Activated CD8-positive, alpha-beta memory T cell treated with anti-CD3 and anti-CD28 coated beads for 36 hours (primary cell): Measurements from ENCODE around the gene DAAM1. TPM values are rescaled to one million over a fixed set of nuclear protein-coding genes. Genes with fewer than 3 reads are reported as not detected.

Source experiments
- CTCF ChIA-PET: fragments of 350-600 bp; sonication (Branson Sonifier 250); formaldehyde crosslinking; loops from one replicate; lab custom pipeline; 2021; ENCODE audit warnings: antibody characterized with exemption; lab: Charles Lee
- POLR2A ChIA-PET: fragments of 350-600 bp; sonication (Branson Sonifier 250); formaldehyde crosslinking; loops from one replicate; lab custom pipeline; 2021; ENCODE audit warnings: antibody characterized with exemption; lab: Charles Lee
- total RNA-seq, 2 experiments: library from RNA; stranded (reverse); gene quantifications; one replicate each; pipeline ENCODE4 v1.2.3, GENCODE V29; 2021

DAAM1 gene
- total RNA-seq, 2 experiments from 2014 or later: 9.4 to 9.7 TPM

DNA sequence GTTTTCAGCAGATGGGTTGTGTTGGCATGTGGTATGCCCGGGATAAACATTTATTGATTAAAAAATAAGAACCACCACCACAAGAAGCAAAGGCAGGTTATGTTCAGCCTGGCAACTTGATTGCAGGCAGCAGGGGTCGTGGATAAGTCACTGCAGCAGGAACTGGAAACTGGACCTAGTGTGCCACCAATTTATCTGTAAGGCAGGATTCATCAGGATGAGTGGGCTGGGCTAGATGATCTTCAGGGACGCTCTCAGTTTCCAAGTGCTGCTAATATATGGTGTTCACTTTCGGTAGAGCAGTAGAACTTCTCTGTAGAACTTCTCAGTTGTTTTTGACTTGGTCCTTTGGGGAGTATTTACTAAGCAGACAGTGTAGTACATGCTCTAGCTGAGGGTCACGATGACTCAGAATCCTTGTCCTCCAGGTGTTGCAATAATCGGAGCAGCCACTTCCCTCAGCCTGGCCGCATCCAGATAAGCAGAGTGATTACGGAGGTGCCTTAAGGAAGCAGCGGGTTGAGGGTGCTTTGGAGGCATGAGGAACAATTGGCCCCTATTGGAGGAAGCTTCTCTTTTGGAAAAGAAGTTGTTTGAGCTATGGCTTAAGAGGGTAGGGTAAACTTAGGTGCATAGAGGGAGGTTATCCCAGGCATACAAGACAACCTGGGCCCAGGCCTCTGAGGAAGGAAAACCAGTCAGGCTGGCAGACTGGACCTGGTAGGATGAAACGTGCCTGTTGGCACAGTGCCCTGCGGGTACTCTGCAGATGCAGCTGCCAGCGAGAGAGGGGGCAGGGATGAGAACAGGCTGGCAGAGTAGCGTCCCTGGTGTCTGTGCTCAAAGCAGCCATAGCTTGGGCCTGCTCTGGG is 172.7 kb downstream of the DAAM1 start:
- ChIA-PET POLR2A (no interaction called here), CTCF (no interaction called here)

DNA sequence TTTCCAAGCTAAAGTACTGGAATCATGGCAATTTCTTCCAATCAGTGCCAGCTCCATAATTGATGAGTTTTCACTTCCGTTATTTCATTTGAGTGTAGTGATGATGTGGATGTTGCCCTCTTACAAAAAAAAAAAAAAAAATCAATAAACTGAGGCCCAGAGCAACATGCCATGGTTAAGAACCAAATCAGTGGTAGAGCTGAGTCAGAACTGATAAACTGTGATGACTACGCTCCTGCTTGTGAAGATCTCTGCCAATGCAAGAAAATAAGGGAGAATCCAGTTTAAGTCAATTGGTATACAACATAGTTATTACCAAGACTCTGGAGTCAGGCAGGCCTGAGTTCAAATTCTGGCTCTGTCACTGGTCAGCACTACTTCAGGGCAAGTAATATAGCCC is 174.0 kb downstream of the DAAM1 start:
- CTCF ChIA-PET: no interaction called here
- POLR2A ChIA-PET: no interaction called here

DNA sequence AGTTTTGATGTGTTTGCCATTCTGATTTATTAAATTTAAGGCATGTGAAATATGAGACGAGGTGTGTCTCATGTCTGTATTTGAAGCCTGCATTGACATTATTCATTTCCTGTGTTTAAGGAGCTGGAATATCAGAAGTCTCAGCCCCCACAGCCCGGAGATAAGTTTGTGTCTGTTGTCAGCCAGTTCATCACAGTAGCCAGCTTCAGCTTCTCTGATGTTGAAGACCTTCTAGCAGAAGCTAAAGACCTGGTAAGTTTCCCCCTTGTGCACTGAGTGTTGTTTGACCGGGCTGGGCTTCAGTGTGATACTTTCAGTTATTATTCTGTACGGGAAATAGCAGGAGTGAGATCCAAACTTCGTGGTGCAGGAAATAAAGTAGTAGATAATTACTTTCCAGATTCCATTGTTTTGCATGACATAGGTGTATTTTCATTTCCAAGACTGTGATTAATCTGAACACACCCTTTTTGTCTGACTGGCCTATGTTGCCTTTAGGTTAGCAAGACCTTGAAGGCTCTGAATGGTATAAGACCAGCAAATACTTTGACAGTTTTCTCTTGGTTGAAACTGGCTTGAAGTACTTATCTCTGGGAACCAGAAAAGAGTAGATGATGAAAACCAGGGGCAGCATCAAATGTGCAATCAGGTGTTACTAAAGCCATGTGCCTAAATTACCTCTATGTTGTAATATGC is 175.2 kb downstream of the DAAM1 start:
- CTCF ChIA-PET: no interaction called here
- POLR2A ChIA-PET: no interaction called here

DNA sequence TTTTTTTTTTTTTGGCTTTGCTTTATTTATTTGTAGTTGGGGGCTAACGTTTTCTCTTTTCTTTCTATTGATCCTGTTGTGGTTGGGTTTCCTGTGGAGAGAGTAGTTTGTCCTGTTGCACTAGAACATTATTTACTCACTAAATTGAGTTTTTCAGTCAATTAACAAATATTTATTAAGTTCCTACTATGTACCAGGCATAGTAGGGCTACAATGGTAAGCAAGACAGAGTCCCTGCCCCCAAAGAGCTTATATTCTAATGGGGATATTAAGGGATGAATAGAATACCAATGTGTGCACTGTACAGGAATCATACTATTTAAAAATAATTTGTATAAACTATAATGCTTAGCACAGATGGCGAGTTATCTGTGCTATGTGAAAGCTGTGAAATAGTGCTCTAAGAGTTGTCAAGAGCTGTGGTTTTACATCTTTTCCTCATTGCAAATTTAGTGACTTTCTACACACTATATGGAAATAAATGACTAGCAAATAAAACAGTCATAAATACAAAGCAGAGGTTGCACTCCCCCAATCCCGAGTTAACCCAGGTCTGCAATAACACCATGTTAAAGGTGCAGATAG is 181.8 kb downstream of the DAAM1 start:
- ChIA-PET CTCF (interaction anchor here (0.7 kb wide), 1 partner anchor 8 kb away, joined by 3 read pairs; no protein-coding TSS in a partner anchor), POLR2A (no interaction called here)

DNA sequence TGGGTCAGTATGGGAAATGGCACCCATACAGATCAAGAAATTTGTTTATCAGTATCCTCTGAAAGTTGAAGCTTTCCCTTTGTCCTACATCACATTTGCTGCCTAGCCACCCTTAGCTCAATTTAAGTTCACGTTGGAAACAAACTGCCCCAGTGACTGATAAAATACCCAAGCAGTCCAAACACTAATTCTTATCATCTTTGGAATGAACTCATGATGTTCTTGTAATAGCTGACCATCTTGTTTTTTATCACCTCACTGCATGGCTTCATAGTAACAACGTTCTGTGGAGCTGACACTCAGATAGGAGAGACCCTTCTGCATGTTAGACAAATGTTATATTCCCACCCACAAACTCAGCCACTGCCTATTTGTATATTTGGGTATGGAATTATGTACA is 183.3 kb downstream of the DAAM1 start:
- ChIA-PET POLR2A (no interaction called here), CTCF (no interaction called here)

DNA sequence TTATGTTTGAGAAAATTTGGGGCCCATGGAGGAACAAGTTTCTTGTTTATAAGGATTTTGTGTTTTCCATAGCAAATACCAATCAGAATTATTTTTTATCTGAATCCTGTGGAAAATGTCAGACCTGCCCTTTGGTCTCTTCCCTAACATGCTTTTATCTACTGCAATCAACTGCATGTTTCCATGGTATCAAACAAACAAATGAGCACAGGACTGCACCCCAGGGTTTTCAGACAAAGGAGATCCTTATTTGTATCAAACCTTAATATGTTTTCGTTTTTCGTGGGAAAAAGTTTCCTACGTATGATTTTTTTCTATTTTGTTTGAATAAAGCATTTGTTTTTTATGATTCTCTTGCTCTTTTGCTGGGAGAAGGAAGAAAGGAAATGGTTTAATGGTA is 185.6 kb downstream of the DAAM1 start:
- ChIA-PET CTCF (no interaction called here), POLR2A (no interaction called here)

DNA sequence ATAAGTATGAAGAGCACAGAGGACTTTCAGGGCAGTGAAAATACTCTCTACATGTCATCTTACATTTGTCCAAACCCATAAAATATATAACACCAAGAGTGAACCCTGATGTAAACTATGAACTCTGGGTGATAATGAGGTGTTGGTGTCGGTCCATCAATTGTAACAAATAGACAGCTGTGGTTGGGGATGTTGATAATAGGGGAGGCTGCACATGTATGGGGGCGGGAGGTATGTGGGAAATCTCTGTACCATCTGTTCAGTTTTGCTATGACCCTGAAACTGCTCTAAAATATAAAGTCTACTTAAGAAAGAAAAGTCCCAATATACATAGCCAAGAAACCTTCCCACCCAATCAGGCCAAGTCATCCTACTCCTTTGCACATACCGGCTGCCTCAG is 188.2 kb downstream of the DAAM1 start:
- ChIA-PET POLR2A (no interaction called here), CTCF (no interaction called here)

DNA sequence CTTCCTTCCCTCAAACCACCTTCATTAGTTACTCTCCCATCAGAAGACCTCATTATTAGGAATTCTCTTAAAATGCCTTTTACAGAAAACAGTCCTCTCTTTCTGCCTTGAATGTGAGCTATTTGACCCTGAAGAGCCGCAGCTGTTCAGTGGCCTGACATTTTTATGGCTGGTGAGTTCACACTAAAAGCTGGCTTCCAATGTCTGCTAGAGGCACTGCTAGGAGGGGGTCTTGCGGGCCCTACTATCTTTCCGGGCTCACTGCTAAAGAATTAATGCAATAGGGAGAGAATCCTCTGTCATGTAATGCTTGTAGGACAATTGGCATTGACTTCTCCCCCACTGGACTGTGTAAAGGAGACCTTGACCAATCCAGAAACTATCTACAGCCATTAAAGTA is 189.0 kb downstream of the DAAM1 start:
- CTCF ChIA-PET: no interaction called here
- POLR2A ChIA-PET: no interaction called here

DNA sequence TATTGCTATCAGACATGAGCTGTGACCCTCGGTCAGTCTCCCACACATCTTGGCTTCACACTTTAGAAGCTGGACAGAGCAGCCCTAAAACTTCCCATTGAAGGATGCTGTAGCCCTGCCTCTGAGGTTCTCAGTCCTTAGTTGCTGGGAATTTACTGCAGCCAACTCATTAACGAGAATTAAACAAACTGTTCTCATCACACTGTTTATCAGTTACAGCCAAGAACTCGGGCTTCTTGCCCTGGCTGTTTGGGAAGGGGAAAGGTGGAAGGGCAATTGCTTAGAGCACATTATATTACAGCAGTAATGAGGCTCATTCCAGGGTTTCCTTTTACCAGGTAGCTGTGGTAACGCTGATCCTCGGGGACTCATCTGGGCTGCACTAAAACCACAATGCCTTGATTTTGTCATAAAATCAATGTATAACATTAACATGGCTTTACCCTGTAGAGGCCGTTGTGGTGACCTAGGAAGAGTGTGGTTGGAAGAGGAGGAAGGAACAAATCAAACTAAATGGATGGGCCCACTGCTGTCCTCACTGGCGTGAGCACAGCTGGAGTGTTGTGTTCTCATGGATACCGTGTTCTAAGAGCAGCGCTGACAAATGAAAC is 189.6 kb downstream of the DAAM1 start:
- ChIA-PET CTCF (interaction anchor here (0.5 kb wide), 1 partner anchor 8 kb away, joined by 3 read pairs; no protein-coding TSS in a partner anchor), POLR2A (no interaction called here)

DNA sequence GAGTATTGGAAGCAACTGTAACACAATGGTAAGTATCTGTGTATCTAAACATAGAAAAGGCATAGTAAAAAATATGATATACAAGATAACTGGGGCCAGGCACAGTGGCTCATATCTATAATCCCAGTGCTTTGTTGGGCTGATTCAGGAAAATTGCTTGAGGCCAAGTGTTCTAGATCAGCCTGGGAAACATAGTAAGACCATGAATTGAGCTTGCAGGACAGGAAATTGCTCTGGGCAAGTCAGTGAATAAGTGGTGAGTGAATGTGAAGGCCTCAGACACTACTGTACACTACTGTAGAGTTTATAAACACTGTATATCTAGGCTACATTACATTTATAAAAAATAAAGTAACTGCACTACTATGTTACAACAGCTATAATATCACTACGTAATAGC is 201.5 kb downstream of the DAAM1 start:
- ChIA-PET POLR2A (no interaction called here), CTCF (no interaction called here)

DNA sequence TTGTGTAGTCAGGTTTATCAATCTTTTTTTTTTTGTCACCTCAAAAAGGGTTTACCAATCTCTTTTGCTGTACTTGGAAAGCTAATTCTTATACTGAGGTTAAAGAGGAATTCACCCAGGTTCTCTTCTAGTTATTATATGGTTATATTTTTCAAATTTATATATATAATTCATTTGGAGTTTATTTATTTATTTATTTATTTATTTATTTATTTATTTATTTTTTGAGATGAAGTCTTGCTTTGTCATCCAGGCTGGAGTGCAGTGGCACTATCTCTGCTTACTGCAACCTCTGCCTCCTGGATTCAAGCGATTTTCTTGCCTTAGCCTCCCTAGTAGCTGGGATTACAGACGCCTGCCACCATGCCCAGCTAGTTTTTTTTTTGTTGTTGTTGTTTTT is 202.9 kb downstream of the DAAM1 start:
- POLR2A ChIA-PET: no interaction called here
- CTCF ChIA-PET: no interaction called here

DNA sequence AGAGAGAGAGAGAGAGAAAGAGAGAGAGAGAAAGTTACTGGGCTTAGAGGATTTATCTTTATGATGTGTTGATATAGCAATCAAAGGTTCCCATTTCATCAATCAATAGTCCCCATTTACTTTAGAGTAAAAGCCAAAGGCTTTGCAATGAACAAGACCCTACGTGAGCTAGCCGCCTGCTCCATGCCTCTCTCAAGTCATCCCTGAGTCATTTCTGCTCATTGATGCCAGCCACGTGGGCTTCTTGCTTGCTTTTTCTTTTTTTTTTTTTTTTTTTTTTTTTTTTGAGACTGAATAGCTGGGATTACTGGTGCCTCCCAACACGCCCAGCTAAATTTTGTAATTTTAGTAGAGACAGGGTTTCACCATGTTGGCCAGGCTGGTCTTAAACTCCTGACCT is 205.8 kb downstream of the DAAM1 start:
- ChIA-PET POLR2A (interaction anchor here (0.6 kb wide), 1 partner anchor 112 kb away, joined by 3 read pairs; no protein-coding TSS in a partner anchor), CTCF (no interaction called here)

DNA sequence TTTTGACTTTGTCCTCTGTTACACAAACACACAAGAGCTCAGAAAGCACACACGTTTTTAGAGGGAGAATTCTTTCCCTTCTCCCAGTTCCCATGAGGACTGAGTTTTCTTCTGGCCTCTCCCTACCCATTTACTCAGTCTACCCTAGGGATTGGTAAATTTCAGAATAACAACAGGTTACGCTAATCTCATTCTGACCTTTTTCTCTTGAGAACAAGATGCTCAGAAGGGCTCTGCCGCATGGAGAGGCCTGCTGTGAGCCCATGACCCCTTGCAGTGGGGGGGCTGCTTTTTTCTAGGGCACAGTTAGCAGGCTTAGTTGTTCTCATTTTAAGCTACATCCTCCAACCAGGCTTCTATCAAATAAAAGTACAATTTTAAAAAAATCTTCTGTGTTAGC is 207.2 kb downstream of the DAAM1 start:
- ChIA-PET POLR2A (no interaction called here), CTCF (no interaction called here)

DNA sequence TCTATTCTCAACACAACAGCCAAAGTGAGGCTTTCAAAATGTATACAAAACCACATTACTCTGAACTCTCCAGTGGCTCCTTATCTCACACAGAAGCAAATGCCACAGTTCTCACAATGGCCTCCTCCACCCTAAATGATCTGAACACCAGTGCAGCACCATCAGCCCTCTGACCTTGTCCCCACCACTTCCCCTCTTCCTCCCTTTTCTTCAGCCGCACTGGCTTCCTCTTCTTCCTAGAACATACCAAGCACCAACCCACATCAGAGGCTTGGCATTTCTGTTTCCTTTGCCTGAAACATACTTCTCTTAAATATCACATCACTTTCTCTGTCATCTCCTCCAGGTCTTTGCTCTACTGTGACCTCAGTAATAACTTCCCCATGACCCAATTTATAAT is 210.4 kb downstream of the DAAM1 start:
- ChIA-PET CTCF (no interaction called here), POLR2A (no interaction called here)

DNA sequence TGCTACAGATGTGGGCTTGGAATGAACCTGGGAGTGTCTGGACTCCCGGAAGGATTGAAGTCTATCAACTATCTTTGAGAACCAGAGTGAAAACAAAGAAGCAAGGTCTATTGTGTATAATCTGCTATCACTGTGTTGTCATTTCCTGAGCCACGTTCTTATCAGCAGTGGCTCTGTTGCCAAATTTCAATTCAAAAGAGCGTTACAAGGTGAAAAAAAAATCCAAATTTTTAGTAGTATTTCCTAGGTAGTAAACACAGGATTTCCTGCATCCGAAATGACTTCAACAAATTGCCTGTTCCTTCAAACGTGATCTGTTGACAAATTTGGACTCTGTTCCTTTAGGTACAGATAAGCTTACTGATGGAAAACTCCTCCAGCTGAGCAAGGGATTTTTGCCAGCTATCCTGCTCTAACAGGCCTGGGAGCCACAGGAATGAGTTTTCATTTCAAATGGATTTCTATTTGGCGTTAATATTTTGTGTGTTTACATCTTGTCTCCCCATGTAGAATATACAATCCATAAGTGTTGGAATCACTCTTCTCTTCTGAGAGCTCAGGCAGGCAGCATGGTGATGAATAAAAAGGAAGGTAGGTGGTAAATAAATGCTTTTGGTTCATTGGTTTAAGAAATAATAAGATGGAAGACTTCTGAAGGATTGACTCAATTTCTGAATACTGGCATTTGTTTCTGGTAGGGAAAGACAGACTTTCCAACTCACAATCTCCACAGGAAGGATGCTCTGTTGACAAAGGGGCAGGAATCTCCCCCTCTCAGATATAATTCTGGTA is 218.2 kb downstream of the DAAM1 start:
- POLR2A ChIA-PET: no interaction called here
- CTCF ChIA-PET: interaction anchor here (0.6 kb wide), 1 partner anchor 204 kb away, joined by 3 read pairs; no protein-coding TSS in a partner anchor

DNA sequence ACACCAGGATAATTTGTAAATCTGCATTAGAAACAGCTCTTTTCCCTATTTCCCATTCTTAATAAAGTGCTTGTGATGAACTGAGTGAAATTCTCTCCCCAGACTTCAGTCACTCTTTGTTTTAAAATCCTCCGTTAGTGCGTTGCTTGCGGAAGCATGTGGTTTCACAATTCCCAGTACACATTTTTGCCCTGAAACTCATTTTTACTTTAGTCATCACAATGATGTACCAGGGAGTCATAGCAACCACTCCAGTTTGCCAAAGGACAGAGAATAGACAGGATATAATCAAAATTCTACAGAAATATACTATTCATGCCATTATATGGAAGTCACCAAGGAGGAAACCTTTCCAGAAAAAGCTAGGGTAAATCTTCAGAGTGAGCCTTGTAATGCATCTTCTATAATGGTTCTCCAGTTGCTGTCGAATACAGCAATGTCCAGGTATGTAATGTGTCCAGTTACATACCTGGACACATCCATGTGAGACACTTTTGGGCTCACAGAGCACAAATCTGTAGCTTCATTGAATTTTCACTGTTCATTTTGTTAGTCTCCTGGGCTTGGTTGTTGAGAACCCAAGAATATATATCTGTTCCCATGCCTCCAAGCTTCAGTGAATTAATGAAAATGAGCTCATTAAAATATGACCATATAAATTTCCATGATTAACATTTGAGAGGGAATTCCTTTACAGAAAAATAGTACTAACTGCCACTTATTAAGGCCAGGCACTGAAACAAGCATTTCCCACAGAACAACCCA is 219.0 kb downstream of the DAAM1 start:
- CTCF ChIA-PET: no interaction called here
- POLR2A ChIA-PET: no interaction called here

DNA sequence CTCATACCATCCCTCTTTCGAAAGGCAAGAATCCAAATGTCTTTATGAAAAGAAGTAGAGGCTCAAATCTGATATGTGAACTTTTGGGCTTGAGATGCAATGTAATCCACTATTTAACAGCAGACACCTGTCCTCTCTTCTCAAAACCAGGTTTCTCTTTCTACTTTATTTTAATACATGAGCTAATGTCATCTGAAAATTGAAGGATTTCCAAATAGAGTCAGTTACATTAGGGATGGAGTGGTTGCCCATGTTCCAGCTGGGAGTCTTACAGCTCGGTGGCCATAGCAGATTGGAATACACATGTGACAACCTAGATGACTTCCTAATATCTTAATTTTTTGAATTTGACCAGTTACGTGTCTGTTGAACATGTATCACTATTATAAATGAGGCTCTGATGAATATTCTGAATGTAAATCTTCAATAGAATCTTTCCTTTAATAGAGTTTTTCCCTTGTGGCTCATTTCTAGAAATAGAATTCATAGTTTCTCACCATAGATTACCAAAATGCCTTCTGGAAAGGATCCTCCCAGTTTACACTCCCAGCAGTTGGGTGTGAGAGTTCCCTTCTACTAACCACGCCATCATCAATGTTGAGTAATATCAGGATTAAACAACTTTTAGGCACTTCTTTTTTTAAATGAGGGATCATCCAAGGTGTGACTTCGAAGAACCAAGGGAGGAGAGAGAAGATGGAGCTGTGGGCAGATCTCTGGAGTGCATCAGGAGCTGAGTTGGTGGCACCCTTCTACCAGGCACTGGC is 227.6 kb downstream of the DAAM1 start:
- POLR2A ChIA-PET: no interaction called here
- CTCF ChIA-PET: no interaction called here

DNA sequence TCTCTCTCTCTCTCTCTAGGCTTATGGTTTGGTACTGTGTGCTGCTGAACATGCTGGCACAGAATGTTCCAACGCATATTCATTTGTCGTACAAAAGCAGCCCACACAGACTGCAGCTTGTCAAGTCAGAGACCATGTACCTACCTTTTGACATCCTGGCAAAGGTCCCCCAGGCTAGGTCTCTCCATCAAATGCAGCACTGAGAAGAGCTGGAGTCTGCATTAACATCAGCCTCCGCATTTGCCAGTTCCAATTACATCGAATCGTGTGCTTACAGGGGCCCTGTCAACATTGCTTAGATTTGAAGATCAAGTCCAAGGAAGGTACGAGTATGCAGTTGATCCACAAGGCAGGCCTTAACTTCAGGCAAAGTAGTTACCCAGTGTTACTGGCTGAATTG is 228.8 kb downstream of the DAAM1 start:
- ChIA-PET POLR2A (no interaction called here), CTCF (no interaction called here)
